Measurements from ENCODE around the gene TLE7. TPM values are rescaled to one million over a fixed set of nuclear protein-coding genes. Genes with fewer than 3 reads are reported as not detected.

Gene TLE7
- total and polyA plus RNA-seq, 2 of the 4 experiments (the other 2 are of a cell fraction): not detected

DNA sequence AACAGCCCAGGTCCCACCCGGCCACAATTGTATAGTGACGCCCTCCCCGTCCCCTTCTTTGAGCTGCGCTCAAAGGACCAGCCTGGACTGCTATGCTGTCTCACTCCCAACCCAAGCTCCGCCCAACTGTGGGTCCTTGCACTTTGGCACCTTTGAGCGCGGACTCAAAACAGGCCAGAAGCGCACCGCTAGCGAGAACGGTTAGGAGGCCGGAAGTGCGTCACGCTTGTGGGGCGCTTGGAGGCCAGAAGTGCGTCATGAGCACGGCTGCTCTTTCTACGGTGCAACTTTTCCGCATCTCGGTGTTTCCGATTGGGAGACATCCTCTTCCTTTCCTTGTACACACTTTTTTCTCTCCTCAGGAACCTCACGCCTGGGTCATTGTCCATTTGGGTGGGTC, 47.3 kb upstream of the TLE7 start, which contains the start of gene ZNF19:
Gene ZNF19, minus strand, starts transcription at position 203 of the 400 bp plus-strand sequence. CDS start 7,210 bp downstream, outside the sequence.
- Histone ChIP-seq H2AK9ac (replicated peaks; ENCODE audit: low read depth, low read length, poor library complexity) (no peak within 1 kb of the TSS), H3K14ac (replicated peaks; ENCODE audit: low read depth, low read length) (no peak within 1 kb of the TSS), H3K27me3 (ENCODE audit: control insufficient read depth, insufficient read depth, low read length) (peaks cover 4% of the 10 kb centered on the region), H3K9me3 (ENCODE audit: control insufficient read depth, insufficient read depth, low read length) (no peaks in the 10 kb centered on the region), H2BK5ac (ENCODE audit: low read depth, low read length, poor library complexity, severe bottlenecking) (no peak within 1 kb of the TSS), H3K23ac (ENCODE audit: low read depth, low read length) (no peak within 1 kb of the TSS), H3K4me2 (ENCODE audit: low read depth, low read length) (no peak within 1 kb of the TSS), H3K4me3 (ENCODE audit: insufficient read depth, low read depth, low read length) (no peak within 1 kb of the TSS), H2BK120ac (ENCODE audit: low read depth, low read length) (no peak within 1 kb of the TSS), H2BK20ac (ENCODE audit: low read depth, low read length) (no peak within 1 kb of the TSS), H3K9ac (ENCODE audit: low read depth, low read length) (no peak within 1 kb of the TSS), H2AFZ (replicated peaks; ENCODE audit: low read length, poor library complexity) (peak within 1 kb of the TSS; percentile 37), H3K4me1 (ENCODE audit: control insufficient read depth, insufficient read depth, low read length) (no peaks in the 10 kb centered on the region), H3K56ac (ENCODE audit: extremely low read depth, insufficient read depth, low read length) (no peak within 1 kb of the TSS), H3K9me1 (ENCODE audit: insufficient read depth, low read length) (no peaks in the 10 kb centered on the region), H4K8ac (ENCODE audit: low read depth in 2 of 2, low read length in 2 of 2) (no peak within 1 kb of the TSS), H3K18ac (ENCODE audit: low read depth, low read length) (no peak within 1 kb of the TSS), H3K36me3 (ENCODE audit: control insufficient read depth, insufficient read depth, low read length) (no peaks in the 10 kb centered on the region), H3K27ac (ENCODE audit: insufficient read depth, low read length) (no peak within 1 kb of the TSS), H3K4ac (ENCODE audit: low read depth, low read length) (no peak within 1 kb of the TSS), H4K5ac (ENCODE audit: low read depth, low read length) (no peak within 1 kb of the TSS), H2AK5ac (ENCODE audit: low read depth, low read length) (no peak within 1 kb of the TSS), H4K20me1 (ENCODE audit: insufficient read depth, low read length) (no peaks in the 10 kb centered on the region), H2BK15ac (ENCODE audit: low read depth, low read length) (no peak within 1 kb of the TSS), H3K79me1 (ENCODE audit: low read depth in 1 of 2, low read length in 2 of 2) (no peaks in the 10 kb centered on the region), H4K91ac (ENCODE audit: insufficient read depth, low read depth, low read length) (no peak within 1 kb of the TSS)
- 100% methylated on average over 3 of the region's 22 CpGs; no CpG with 5 or more reads in 1 of the 2 experiments for WGBS, 2 experiments (ENCODE audit: extremely low coverage in 2 of 2, insufficient read length in 1 of 2)
- CTCF ChIA-PET: no interaction called here
- no TSS peak for BruUV-seq (replicated peaks)
- POLR2A ChIA-PET (ENCODE audit: unreplicated experiment): no interaction called here
- DNase-seq: no peak
- in situ Hi-C loops (cut with MboI; ENCODE audit: low sequenced_read_pairs) (loop anchor here (5.0 to 25.0 kb wide), 2 partner anchors 37 to 702 kb away; no protein-coding TSS in a partner anchor), intact Hi-C loops (cut with micrococcal nuclease) (no loop called here), dilution Hi-C loops (cut with HindIII; ENCODE audit: low sequenced_read_pairs, unreplicated experiment) (no loop called here)
- no peak for TF ChIP-seq RAD21 (IDR thresholded peaks at IDR 0.05; ENCODE audit: low read length)
- TF ChIP-seq, protein P1, sequence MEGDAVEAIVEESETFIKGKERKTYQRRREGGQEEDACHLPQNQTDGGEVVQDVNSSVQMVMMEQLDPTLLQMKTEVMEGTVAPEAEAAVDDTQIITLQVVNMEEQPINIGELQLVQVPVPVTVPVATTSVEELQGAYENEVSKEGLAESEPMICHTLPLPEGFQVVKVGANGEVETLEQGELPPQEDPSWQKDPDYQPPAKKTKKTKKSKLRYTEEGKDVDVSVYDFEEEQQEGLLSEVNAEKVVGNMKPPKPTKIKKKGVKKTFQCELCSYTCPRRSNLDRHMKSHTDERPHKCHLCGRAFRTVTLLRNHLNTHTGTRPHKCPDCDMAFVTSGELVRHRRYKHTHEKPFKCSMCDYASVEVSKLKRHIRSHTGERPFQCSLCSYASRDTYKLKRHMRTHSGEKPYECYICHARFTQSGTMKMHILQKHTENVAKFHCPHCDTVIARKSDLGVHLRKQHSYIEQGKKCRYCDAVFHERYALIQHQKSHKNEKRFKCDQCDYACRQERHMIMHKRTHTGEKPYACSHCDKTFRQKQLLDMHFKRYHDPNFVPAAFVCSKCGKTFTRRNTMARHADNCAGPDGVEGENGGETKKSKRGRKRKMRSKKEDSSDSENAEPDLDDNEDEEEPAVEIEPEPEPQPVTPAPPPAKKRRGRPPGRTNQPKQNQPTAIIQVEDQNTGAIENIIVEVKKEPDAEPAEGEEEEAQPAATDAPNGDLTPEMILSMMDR (conservative IDR thresholded peaks at IDR 0.05; ENCODE audit: low read depth, low read length): no peak
- TF ChIP-seq MAFK (IDR thresholded peaks at IDR 0.05; ENCODE audit: low read depth, low read length): no peak
- TF ChIP-seq, protein P2, sequence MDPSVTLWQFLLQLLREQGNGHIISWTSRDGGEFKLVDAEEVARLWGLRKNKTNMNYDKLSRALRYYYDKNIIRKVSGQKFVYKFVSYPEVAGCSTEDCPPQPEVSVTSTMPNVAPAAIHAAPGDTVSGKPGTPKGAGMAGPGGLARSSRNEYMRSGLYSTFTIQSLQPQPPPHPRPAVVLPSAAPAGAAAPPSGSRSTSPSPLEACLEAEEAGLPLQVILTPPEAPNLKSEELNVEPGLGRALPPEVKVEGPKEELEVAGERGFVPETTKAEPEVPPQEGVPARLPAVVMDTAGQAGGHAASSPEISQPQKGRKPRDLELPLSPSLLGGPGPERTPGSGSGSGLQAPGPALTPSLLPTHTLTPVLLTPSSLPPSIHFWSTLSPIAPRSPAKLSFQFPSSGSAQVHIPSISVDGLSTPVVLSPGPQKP (IDR thresholded peaks at IDR 0.05; ENCODE audit: borderline replicate concordance, low read depth, low read length): no peak
- no peak for TF ChIP-seq NFE2L2 (IDR thresholded peaks at IDR 0.05; ENCODE audit: low read depth, low read length)
- TF ChIP-seq CHD1 (IDR thresholded peaks at IDR 0.05; ENCODE audit: low read depth, low read length): no peak
- no peak for TF ChIP-seq BHLHE40 (IDR thresholded peaks at IDR 0.05; ENCODE audit: low read depth, low read length)
- TF ChIP-seq, protein P3, sequence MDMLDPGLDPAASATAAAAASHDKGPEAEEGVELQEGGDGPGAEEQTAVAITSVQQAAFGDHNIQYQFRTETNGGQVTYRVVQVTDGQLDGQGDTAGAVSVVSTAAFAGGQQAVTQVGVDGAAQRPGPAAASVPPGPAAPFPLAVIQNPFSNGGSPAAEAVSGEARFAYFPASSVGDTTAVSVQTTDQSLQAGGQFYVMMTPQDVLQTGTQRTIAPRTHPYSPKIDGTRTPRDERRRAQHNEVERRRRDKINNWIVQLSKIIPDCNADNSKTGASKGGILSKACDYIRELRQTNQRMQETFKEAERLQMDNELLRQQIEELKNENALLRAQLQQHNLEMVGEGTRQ (IDR thresholded peaks at IDR 0.05; ENCODE audit: low read depth, low read length): no peak
- TF ChIP-seq FOS (IDR thresholded peaks at IDR 0.05; ENCODE audit: low read depth, low read length): no peak
- TF ChIP-seq POLR2A (IDR thresholded peaks at IDR 0.05; ENCODE audit: low read depth, low read length): no peak
- no peak for TF ChIP-seq SMC3 (IDR thresholded peaks at IDR 0.05; ENCODE audit: low read depth, low read length)
- no peak for TF ChIP-seq RCOR1 (IDR thresholded peaks at IDR 0.05; ENCODE audit: insufficient replicate concordance, low read length)
- no peak for TF ChIP-seq CEBPB (IDR thresholded peaks at IDR 0.05; ENCODE audit: low read depth, low read length)
- no peak for TF ChIP-seq RFX5 (IDR thresholded peaks at IDR 0.05; ENCODE audit: low read depth, low read length)
- no peak for TF ChIP-seq MAZ (IDR thresholded peaks at IDR 0.05; ENCODE audit: borderline replicate concordance, low read depth, low read length)
- TF ChIP-seq MXI1 (IDR thresholded peaks at IDR 0.05; ENCODE audit: borderline replicate concordance, low read depth, low read length): no peak
- no peak for ATAC-seq (ENCODE audit: low read depth)
